GM10266 (cell line): ENCODE results near the gene SMPD4.
"Not testable (repeated sequence)": the region's sequence is repeated elsewhere in the genome, so short reads cannot be mapped to it uniquely, and the experiment has no call there.

Experiments
- DNase-seq: peaks from one replicate; pipeline ENCODE4 v3.0.0; 2012; ENCODE audit errors: extremely low spot score
- TF ChIP-seq, protein P1 (sequence below): IDR thresholded peaks from 2 replicates; pipeline ENCODE4 v1.5.1; 2012; ENCODE audit warnings: mild to moderate bottlenecking, low read depth; ENCODE audit not compliant: control insufficient read depth, insufficient read depth; ENCODE audit errors: missing control alignments

SMPD4 gene

DNA sequence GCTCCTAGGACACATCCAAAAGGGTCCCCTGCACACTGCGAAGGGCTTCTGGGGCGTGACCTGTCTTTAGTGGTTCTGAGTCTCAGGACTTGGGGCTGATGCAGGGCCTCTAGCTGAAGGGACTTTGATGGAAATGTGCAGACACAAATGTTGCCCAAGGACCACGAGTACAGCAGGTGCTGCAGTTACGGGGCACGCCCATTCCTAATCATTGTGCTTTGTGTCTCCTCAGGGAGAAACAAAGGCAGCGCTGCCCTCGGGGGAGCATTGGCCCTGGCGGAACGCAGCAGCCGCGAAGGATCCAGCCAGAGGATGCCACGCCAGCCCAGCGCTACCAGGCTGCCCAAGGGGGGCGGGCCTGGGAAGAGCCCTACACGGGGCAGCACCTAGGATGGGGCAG lies 8.8 kb upstream of the SMPD4 start:
- no peak for DNase-seq
- TF ChIP-seq, protein P1, sequence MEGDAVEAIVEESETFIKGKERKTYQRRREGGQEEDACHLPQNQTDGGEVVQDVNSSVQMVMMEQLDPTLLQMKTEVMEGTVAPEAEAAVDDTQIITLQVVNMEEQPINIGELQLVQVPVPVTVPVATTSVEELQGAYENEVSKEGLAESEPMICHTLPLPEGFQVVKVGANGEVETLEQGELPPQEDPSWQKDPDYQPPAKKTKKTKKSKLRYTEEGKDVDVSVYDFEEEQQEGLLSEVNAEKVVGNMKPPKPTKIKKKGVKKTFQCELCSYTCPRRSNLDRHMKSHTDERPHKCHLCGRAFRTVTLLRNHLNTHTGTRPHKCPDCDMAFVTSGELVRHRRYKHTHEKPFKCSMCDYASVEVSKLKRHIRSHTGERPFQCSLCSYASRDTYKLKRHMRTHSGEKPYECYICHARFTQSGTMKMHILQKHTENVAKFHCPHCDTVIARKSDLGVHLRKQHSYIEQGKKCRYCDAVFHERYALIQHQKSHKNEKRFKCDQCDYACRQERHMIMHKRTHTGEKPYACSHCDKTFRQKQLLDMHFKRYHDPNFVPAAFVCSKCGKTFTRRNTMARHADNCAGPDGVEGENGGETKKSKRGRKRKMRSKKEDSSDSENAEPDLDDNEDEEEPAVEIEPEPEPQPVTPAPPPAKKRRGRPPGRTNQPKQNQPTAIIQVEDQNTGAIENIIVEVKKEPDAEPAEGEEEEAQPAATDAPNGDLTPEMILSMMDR: no peak

GRCh38 chr2:130188958-130189357 lies 7.6 kb upstream of the SMPD4 start:
- not testable (repeated sequence) for DNase-seq

- DNase-seq: not testable (repeated sequence)
Measured at GRCh38 chr2:130187859-130188792, 6.7 kb upstream of the SMPD4 start.

DNA sequence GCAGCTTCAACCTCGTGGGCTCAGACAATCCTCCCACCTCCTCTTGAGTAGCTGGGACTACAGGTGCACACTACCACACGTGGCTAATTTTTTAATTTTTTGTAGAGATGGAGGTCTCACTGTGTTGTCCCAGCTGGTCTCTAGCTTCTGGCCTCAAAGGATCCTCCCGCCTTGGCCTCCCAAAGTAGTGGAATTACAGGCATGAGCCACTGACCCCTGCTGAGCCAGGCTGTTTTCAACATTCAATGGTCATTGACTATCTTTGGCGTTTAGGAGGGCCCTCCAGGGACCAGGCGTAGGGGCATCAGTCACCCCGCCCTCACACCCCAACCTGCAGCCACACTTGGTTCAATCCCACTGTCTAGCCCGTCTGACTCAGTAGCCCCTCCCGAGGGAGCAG lies 5.9 kb upstream of the SMPD4 start:
- TF ChIP-seq, protein P1: no peak
- no peak for DNase-seq

DNA sequence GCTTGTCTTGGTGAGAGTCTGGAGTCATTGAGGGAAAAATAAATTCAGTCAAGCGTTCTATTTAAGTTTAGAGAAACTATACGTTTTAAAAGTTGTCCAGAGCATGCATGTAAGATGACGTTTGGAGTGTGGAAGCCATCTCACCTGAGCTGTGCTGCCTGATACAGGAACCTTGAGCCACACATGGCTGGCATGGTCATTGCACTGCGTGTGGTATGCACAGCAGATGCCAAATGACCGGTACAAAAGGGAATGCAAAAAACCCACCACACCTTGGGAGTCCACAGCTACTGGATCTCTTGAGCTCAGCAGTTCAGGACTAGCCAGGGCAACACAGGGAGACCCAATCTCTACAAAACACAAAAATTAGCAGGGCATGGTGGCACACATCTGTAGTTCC lies 5.0 kb upstream of the SMPD4 start:
- TF ChIP-seq, protein P1: no peak
- no peak for DNase-seq

DNA sequence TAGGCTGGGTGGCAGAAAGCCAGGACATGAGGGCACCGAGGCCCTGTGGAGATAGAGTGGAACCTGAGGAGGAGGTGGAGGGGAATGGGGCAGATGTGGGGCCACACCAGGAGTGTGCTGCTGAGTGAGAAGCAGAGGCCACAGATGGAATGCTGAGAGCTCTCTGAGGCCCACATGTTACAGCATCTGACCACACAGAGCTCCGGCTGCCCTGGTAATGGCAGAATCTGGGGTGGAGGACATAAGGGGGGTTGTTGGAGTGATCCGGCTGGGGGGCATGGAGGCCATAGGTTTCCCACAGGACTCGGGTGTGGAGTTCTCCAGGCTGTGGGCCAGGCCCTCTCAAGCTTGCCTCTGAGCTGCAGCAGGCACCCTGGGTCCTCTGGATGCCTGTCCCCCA lies 4.5 kb upstream of the SMPD4 start:
- no peak for DNase-seq
- TF ChIP-seq, protein P1: no peak

GRCh38 chr2:130185436-130185835 lies 4.0 kb upstream of the SMPD4 start:
- DNase-seq: no peak
- TF ChIP-seq, protein P1: no peak

- TF ChIP-seq, protein P1: no peak
- no peak for DNase-seq
Measured at GRCh38 chr2:130183512-130184373, 2.3 kb upstream of the SMPD4 start.

GRCh38 chr2:130182826-130183511 lies 1.6 kb upstream of the SMPD4 start:
- not testable (repeated sequence) for DNase-seq
